Measurements from ENCODE around the gene PIEZO2.

PIEZO2 gene

GRCh38 chr18:10670856-10671255, 478.5 kb downstream of the PIEZO2 start:
- no peak for DNase-seq (ENCODE audit: low read depth)
- no peak overlapping the region for H3K4me3 ChIP-seq (ENCODE audit: control insufficient read depth, low read depth, low read length)
- TF ChIP-seq CTCF (IDR thresholded peaks at IDR 0.05; ENCODE audit: control insufficient read depth, insufficient read depth, low read depth, low read length, missing control alignments) = no peak

- DNase-seq (ENCODE audit: low read depth) = no peak
- no peak overlapping the region for H3K4me3 ChIP-seq (ENCODE audit: control insufficient read depth, low read depth, low read length)
- no peak for TF ChIP-seq CTCF (IDR thresholded peaks at IDR 0.05; ENCODE audit: control insufficient read depth, insufficient read depth, low read depth, low read length, missing control alignments)
These were observed 479.8 kb downstream of the PIEZO2 start for GRCh38 chr18:10669441-10670100.

GRCh38 chr18:10663750-10664149, 485.6 kb downstream of the PIEZO2 start:
- no peak for DNase-seq (ENCODE audit: low read depth)
- no peak for TF ChIP-seq CTCF (IDR thresholded peaks at IDR 0.05; ENCODE audit: control insufficient read depth, insufficient read depth, low read depth, low read length, missing control alignments)
- no peak overlapping the region for H3K4me3 ChIP-seq (ENCODE audit: control insufficient read depth, low read depth, low read length)

GRCh38 chr18:10661317-10661716, 488.1 kb downstream of the PIEZO2 start:
- no peak overlapping the region for H3K4me3 ChIP-seq (ENCODE audit: control insufficient read depth, low read depth, low read length)
- no peak for DNase-seq (ENCODE audit: low read depth)
- no peak for TF ChIP-seq CTCF (IDR thresholded peaks at IDR 0.05; ENCODE audit: control insufficient read depth, insufficient read depth, low read depth, low read length, missing control alignments)

GRCh38 chr18:10660179-10660884, 489.0 kb downstream of the PIEZO2 start:
- peak; percentile 35 for DNase-seq (ENCODE audit: low read depth)
- H3K4me3 ChIP-seq (ENCODE audit: control insufficient read depth, low read depth, low read length) = no peak overlapping the region
- no peak for TF ChIP-seq CTCF (IDR thresholded peaks at IDR 0.05; ENCODE audit: control insufficient read depth, insufficient read depth, low read depth, low read length, missing control alignments)

GRCh38 chr18:10659594-10659993, 489.8 kb downstream of the PIEZO2 start:
- no peak for TF ChIP-seq CTCF (IDR thresholded peaks at IDR 0.05; ENCODE audit: control insufficient read depth, insufficient read depth, low read depth, low read length, missing control alignments)
- no peak for DNase-seq (ENCODE audit: low read depth)
- H3K4me3 ChIP-seq (ENCODE audit: control insufficient read depth, low read depth, low read length) = no peak overlapping the region
